Endothelial cell of umbilical vein (primary cell): ENCODE measurements around the gene DDX51. TPM values are rescaled to one million over a fixed set of nuclear protein-coding genes. Genes with fewer than 3 reads are reported as not detected.

ENCODE experiments used
- BruUV-seq: library from RNA; stranded (reverse); fragments of 400-500 nt; replicated peaks from 2 replicates; lab custom pipeline; 2021; lab: Mats Ljungman, UMichigan
- CTCF ChIA-PET: fragments of 300-600, 350-600 bp; sonication (Branson Sonifier 250); formaldehyde crosslinking; loops from one replicate; lab custom pipeline; 2021; ENCODE audit warnings: antibody characterized with exemption, inconsistent platforms; lab: Charles Lee
- POLR2A ChIA-PET: fragments of 300-600, 350-600 bp; sonication (Branson Sonifier 250); formaldehyde crosslinking; loops from one replicate; lab custom pipeline; 2021; ENCODE audit warnings: antibody characterized with exemption, inconsistent platforms; lab: Charles Lee
- DNase-seq: peaks from one replicate; pipeline ENCODE4 v3.0.0-alpha.2; 2011; ENCODE audit warnings: low read depth, low spot score
- FAIRE-seq: peaks from 2 replicates; lab custom pipeline; 2011; peaks lifted over from hg19 to GRCh38; lab: Jason Lieb, UNC
- H2AFZ ChIP-seq: 2 replicates; pipeline ENCODE4 v1.6.0; 2012; ENCODE audit warnings: low read depth, low read length, control low read depth, inconsistent platforms
- H3K27ac ChIP-seq: 2 replicates; pipeline ENCODE4 v1.5.1; 2011; ENCODE audit warnings: low read depth, mild to moderate bottlenecking, control low read depth, low read length, moderate library complexity; ENCODE audit not compliant: insufficient read depth
- H3K27me3 ChIP-seq, 2 experiments: 2 replicates each; pipeline versions ENCODE4 v1.6.0 to v1.6.1; 2011; ENCODE audit warnings: low read length in 2 of 2, mixed read lengths in 1 of 2; ENCODE audit not compliant: control insufficient read depth in 2 of 2, insufficient read depth in 2 of 2
- H3K36me3 ChIP-seq, 2 experiments: 2 replicates in 1 of 2; 3 replicates in 1 of 2; pipeline ENCODE4 v1.5.1; 2011; ENCODE audit warnings: low read length in 2 of 2, mild to moderate bottlenecking in 1 of 2, moderate library complexity in 1 of 2; ENCODE audit not compliant: control insufficient read depth in 2 of 2, insufficient read depth in 2 of 2; ENCODE audit errors: extremely low read depth in 1 of 2
- H3K4me1 ChIP-seq: 3 replicates; pipeline ENCODE4 v1.5.1; 2011; ENCODE audit warnings: mild to moderate bottlenecking, low read length; ENCODE audit not compliant: control insufficient read depth, insufficient read depth; ENCODE audit errors: extremely low read depth
- H3K4me2 ChIP-seq: 2 replicates; pipeline ENCODE4 v1.6.1; 2011; ENCODE audit warnings: low read length, control low read depth, mixed read lengths; ENCODE audit not compliant: insufficient read depth
- H3K4me3 ChIP-seq, 3 experiments: fragments of 200-600 bp in 1 of 3; sonication (generic), shearing (Covaris generic) in 1 of 3; replicated peaks in 1 of 3; 2 replicates each; pipeline ENCODE4 v1.5.1; 2011 to 2016; ENCODE audit warnings: control low read depth in 3 of 3, low read length in 3 of 3, mild to moderate bottlenecking in 2 of 3, inconsistent platforms in 1 of 3, low read depth in 1 of 3, moderate library complexity in 1 of 3; ENCODE audit not compliant: insufficient read depth in 1 of 3
- H3K79me2 ChIP-seq: 2 replicates; pipeline ENCODE4 v1.6.0; 2012; ENCODE audit warnings: low read length, inconsistent platforms; ENCODE audit not compliant: control insufficient read depth, insufficient read depth
- H3K9ac ChIP-seq: replicated peaks from 2 replicates; pipeline ENCODE3; 2011; ENCODE audit warnings: low read length, control low read depth; ENCODE audit not compliant: insufficient read depth; ENCODE audit errors: extremely low read depth
- H3K9me1 ChIP-seq: replicated peaks from 3 replicates; pipeline ENCODE4 v1.6.0; 2011; ENCODE audit warnings: mild to moderate bottlenecking, low read length; ENCODE audit not compliant: control insufficient read depth, insufficient read depth; ENCODE audit errors: extremely low read depth
- H3K9me3 ChIP-seq: replicated peaks from 2 replicates; pipeline ENCODE4 v1.5.1; 2012; ENCODE audit warnings: low read length, inconsistent platforms; ENCODE audit not compliant: control insufficient read depth, insufficient read depth
- H4K20me1 ChIP-seq: replicated peaks from 2 replicates; pipeline ENCODE3; 2011; ENCODE audit warnings: mild to moderate bottlenecking, low read length; ENCODE audit not compliant: control insufficient read depth, insufficient read depth; ENCODE audit errors: extremely low read depth
- EZH2 ChIP-seq: IDR thresholded peaks from 2 replicates; pipeline ENCODE4 v1.6.1; 2012; ENCODE audit warnings: borderline replicate concordance, low read depth, mild to moderate bottlenecking, moderate library complexity, low read length, inconsistent platforms; ENCODE audit not compliant: severe bottlenecking
- FOS ChIP-seq: IDR thresholded peaks from 2 replicates; pipeline ENCODE4 v1.6.1; 2011; ENCODE audit warnings: mild to moderate bottlenecking, low read length, moderate library complexity, borderline replicate concordance; ENCODE audit not compliant: insufficient read depth
- GATA2 ChIP-seq: IDR thresholded peaks from 2 replicates; pipeline ENCODE4 v1.7.0; 2011; ENCODE audit warnings: low read depth, mild to moderate bottlenecking, moderate library complexity, mixed read lengths, low read length; ENCODE audit not compliant: insufficient read length, insufficient read depth
- JUN ChIP-seq: IDR thresholded peaks from 2 replicates; pipeline ENCODE4 v1.6.1; 2011; ENCODE audit warnings: borderline replicate concordance, low read depth; ENCODE audit not compliant: insufficient read length, insufficient read depth
- MYC ChIP-seq: IDR thresholded peaks from one replicate; pipeline ENCODE4 v1.6.1; 2011; ENCODE audit warnings: mild to moderate bottlenecking, low read depth, low read length
- POLR2A ChIP-seq: IDR thresholded peaks from 2 replicates; pipeline ENCODE4 v1.6.1; 2012; ENCODE audit warnings: low read depth, mild to moderate bottlenecking, control low read depth, low read length
- dilution Hi-C: fragments of 300-500 bp; cut with MboI; formaldehyde crosslinking; loops from one replicate; pipeline ENCODE4 v1.15.0; 2019; ENCODE audit warnings: low sequenced_read_pairs; ENCODE audit not compliant: extremely low pct_ligation_motif_present
- intact Hi-C: fragments of 100-400 bp; cut with micrococcal nuclease; formaldehyde crosslinking; loops from one replicate; pipeline ENCODE4 v1.10.0; 2022
- polyA plus RNA-seq, 4 experiments: library from polyadenylated mRNA; depleted of rRNA in 3 of 4; stranded (reverse) in 3 of 4; unstranded in 1 of 4; fragments of >200 nt; gene quantifications; 2 replicates each; pipeline versions ENCODE4 v1.2.1 to v1.2.3, GENCODE V29; 2011 to 2012; ENCODE audit warnings: missing spikeins in 1 of 4
- total RNA-seq: library from RNA; stranded (reverse); gene quantifications from 2 replicates; pipeline ENCODE4 v1.2.3, GENCODE V29; 2021
- TF ChIP-seq, protein P1 (sequence below): IDR thresholded peaks from 2 replicates; pipeline ENCODE4 v1.6.1; 2011; ENCODE audit not compliant: insufficient read depth, insufficient read length

DDX51 gene
- total and polyA plus RNA-seq, 2 donors (not counting 3 experiments of a cell fraction or from before 2014, with no cell fraction given): 11.4 to 23.5 TPM

DNA sequence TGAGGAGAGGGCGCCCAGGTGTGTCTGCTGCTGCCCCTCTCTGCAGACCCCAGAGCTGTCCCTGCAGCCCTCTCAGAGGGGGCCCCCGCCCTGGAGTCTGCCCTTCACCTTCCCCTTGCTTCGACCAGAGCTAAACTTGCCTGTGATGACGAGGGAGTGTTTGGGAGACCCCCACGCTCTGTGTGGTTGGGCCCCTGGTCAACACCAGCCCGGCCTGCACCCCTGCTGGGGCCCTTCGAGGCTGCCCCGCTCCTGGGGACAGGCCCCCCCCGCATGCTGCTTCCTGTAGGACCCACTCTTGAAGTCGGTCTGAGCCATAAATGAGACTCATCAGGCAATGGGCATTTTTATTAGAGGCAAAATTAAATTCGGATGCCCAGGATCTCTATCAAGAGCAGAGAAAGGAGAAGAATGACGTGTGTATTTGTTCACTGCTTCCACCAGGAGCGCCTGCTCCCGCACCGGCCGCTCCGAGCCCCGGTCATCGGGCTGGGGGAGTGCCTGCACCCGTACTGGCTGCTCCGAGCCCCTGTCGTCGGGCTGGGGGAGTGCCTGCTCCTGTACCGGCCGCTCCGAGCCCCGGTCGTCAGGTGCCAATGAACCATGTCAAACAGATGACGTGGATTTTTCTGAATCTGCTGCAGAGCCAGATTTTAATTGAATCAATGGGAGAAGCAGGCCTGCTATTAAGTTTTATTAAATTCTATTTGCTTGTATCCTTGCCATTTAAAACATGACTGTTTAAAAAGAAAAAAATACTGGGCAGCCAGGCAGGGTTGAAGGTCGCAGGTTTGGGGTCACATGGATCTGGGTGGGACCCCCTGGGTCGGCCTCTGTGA, 47.8 kb upstream of the DDX51 start:
- Histone ChIP-seq H3K4me1 (peaks cover 8% of the 10 kb centered on the region), H3K27me3 (no peaks in the 10 kb centered on the region), H3K9me1 (no peaks in the 10 kb centered on the region), H2AFZ (no peak overlapping the region), H3K36me3 (no peaks in the 10 kb centered on the region), H3K9me3 (no peaks in the 10 kb centered on the region), H4K20me1 (no peaks in the 10 kb centered on the region), H3K27ac (no peak overlapping the region), H3K4me3 (no peak overlapping the region), H3K9ac (no peak overlapping the region), H3K4me2 (no peak overlapping the region), H3K79me2 (no peaks in the 10 kb centered on the region)
- intact Hi-C loops (no loop called here), dilution Hi-C loops (no loop called here)
- POLR2A ChIA-PET: no interaction called here
- FAIRE-seq (no peak), DNase-seq (no peak)
- TF ChIP-seq FOS (no peak), GATA2 (no peak), MYC (no peak)
- BruUV-seq: no TSS peak
- CTCF ChIA-PET: no interaction called here

DNA sequence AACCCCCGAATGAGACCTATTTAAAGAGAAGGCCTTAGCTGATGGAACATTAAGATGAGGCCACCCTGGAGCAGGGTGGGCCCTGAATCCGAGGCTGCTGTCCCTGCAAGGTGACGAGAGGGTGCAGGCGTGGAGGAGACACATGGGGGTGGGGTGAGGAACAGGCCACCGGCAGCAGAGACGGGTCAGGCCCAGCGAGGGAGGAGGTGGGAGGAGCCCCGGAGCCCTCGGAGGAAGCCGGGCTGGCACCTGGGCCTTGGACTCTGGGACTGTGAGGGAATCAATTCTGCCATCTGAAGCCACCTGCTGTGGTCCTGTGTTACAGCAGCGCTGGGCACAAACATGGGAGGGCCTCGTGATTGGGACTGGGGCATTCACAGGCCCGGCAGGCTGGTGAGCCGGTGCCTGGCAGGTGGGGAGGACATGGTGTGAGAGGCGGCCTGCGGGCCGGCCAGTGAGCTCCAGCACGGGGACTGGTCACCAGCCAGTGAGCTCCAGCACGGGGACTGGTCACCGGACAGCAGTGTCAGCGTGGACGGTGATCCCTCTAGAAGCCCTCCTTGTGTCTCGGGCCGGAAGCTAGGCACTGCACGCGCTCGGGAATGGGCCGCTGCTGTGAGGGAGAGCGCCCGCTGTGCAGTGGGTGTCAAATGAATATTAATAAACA, 46.8 kb upstream of the DDX51 start:
- dilution Hi-C loops: no loop called here
- CTCF ChIA-PET: no interaction called here

More for the DNA sequence above, 46.8 kb upstream of the DDX51 start:
- H4K20me1 ChIP-seq: no peaks in the 10 kb centered on the region
- no TSS peak for BruUV-seq
- FAIRE-seq (no peak), DNase-seq (no peak)
- no peaks in the 10 kb centered on the region for H3K9me3 ChIP-seq
- no peak overlapping the region for H3K4me3 ChIP-seq
- H3K27ac ChIP-seq: no peak overlapping the region
- H3K36me3 ChIP-seq: no peaks in the 10 kb centered on the region
- no peaks in the 10 kb centered on the region for H3K79me2 ChIP-seq
- H2AFZ ChIP-seq: no peak overlapping the region
- H3K4me2 ChIP-seq: no peak overlapping the region
- H3K27me3 ChIP-seq: no peaks in the 10 kb centered on the region
- H3K4me1 ChIP-seq: peaks cover 8% of the 10 kb centered on the region
- intact Hi-C loops: no loop called here
- TF ChIP-seq, protein P1, sequence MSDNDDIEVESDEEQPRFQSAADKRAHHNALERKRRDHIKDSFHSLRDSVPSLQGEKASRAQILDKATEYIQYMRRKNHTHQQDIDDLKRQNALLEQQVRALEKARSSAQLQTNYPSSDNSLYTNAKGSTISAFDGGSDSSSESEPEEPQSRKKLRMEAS: no peak
- TF ChIP-seq POLR2A (no peak), GATA2 (no peak), EZH2 (no peak), JUN (no peak)
- POLR2A ChIA-PET: no interaction called here
- no peak overlapping the region for H3K9ac ChIP-seq
- H3K9me1 ChIP-seq: no peaks in the 10 kb centered on the region
